Measurements from ENCODE around the gene KCTD1.

Gene KCTD1

DNA sequence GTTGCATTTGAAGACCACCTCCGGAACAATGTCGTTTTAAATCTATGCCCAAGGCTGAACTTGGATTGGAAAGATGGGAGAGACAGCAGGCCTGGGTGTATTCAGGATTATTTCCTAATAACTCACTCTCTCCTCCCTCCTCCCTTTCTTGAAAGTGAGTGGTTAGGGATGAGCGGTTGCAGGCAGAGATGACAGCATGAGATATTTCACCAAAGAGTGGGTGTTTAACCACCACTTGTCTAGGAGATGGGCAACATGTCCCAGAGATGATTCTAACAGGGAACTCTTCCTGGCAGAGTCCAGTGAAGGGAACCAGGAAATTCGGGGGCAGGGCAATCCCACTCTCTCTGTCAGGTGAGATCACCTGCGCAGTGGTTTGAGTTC lies 123.2 kb downstream of the KCTD1 start:
- peak; percentile 89 for DNase-seq (ENCODE audit: low read depth)

DNA sequence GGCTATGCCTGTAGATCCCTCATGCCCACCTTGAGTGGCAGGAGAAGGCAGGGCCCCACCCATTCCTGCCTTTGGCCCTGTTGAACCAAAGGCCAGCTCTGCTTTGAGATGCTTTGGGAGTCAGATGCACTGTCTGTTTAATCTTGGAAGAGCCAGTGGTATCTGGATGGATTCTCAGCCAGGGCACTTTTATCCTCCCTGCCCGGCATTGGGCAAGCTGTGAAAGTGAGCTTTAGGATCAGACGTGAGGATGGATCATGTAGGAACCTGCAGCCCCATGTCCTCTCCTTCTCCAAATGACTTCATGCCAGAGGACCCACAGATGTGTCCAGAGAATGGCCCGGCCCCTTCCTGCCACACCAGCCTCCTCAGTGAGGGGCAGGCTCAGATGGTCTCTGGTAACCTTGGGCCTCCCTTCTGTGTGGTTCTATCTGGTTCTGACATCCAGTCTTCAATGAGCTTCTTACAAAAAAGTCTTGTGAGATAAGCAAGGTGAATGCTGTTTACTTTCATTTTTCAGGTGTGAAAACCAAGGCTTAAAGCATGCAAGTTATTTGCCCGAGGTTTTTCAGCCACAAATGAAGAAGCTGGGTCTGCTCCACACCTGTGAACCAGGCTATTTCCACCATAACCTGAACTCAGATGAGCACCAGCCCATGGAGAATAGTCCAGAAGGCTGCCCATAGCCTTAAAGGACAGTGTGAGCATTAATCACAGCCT lies 123.8 kb downstream of the KCTD1 start:
- DNase-seq (ENCODE audit: low read depth), result no peak

GRCh38 chr18:26422472-26423162 lies 125.7 kb downstream of the KCTD1 start:
- DNase-seq (ENCODE audit: low read depth), result no peak

DNA sequence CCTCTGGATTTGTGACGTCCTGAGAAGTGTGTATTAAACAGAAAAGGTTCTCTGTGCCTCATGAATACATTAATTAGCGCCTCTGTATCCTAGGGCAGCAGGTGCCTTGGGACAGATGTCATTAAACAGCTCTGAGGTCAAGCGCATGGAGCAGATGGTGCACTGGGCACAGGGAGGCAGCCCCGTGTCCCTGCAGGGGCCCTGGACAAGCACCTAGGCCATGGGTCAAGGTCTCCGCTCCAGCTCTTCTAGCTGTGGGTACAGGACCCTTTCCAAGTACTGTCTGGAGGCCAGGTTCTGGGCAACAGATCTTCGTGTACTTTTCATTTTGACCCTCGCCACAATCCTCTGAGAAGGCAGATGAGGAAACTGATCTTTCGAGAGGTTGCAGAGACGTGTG lies 126.4 kb downstream of the KCTD1 start:
- DNase-seq (ENCODE audit: low read depth), result no peak

- no peak for DNase-seq (ENCODE audit: low read depth)
Observed at GRCh38 chr18:26421503-26421902, 126.8 kb downstream of the KCTD1 start.

- no peak for DNase-seq (ENCODE audit: low read depth)
Observed at GRCh38 chr18:26419746-26420145, 128.6 kb downstream of the KCTD1 start.

GRCh38 chr18:26418225-26418624 lies 130.1 kb downstream of the KCTD1 start:
- DNase-seq (ENCODE audit: low read depth), result no peak

DNA sequence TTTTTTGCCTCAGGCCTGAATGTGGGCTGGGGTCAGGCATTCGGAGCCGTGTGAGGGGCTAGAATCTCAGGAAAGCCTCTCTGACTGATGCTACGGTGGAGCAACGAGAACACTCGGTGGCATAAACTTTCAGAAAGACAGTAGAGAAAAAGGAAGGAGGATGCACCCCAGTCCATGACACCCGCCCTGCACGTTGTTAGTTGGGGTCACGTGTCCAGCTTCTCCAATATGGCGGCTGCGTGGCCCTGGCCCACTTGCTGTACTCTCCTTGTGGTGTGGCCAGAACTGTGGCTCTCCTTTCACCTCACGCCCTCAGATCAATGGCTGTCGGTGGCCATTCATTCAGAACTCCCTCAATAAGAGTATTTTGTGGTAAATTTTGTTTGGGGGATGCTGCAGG lies 131.2 kb downstream of the KCTD1 start:
- DNase-seq (ENCODE audit: low read depth), result no peak

DNA sequence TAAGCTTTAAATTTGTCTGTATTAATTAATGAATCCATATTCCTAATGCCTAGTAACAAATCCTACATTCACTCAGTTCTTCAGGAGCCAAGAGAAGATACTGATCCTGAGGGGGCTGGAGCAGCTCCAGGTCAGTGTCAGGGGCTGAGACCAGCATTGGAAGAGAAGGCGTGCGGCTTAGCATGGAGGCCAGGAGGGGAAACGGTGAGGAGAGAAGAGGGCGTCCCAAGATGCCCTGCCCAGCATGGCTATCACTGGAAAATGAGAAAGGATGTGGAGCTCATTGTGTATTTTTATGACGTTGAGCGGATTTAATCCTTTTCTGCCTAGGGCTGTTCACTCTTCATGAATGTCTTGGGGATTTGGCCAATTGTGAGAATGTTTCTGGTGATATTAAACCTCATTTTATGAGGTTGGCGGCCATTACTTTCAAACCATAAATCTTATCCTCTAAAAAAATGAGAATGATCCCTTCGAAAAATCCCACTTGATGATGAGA lies 131.7 kb downstream of the KCTD1 start:
- DNase-seq (ENCODE audit: low read depth), result no peak

DNA sequence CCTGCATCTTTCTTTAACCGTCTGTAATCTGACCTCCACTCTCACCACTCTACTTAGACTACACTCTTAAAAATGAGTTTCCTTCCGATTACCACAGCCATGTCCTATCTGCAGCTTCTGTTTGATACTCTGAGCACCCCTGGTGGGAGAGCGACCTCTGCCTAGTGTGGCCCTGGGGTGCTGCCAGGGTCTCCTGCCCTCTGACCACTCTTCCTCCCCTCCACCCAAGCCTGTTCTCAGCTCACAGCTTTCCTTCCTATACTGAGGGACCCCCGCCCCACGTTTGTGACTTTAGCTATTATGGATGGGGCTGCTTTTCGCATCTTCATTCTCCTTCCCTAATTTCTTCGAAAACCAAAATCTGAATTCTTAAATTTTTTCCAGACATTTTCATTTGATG lies 132.7 kb downstream of the KCTD1 start:
- no peak for DNase-seq (ENCODE audit: low read depth)

DNA sequence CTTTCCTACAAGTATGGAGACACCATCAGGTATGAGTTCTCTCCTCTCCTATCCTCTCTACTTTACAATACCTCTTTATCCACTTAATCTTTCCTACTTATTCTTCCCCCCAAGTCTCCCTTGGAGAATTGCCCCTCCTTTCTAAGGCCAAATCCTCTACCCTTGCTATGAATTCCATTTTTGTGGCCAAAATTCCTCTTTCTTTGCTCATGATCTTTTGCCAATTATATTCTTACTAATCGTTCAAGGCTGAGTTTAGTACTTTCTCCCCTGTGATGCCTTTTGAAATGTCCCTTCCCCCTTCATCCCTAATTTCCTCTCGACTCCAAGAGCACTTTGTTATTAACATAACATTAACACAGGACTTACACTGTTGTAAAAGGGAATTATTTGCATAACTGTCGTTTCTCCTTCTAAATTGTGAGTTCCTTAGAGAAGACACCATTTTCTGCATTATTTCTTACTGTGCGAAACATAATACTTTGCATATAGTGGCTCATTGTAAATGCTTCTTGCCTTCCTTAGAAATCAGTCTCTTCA lies 133.4 kb downstream of the KCTD1 start:
- no peak for DNase-seq (ENCODE audit: low read depth)

- DNase-seq (ENCODE audit: low read depth), result no peak
Observed at GRCh38 chr18:26409091-26409490, 139.3 kb downstream of the KCTD1 start.

- DNase-seq (ENCODE audit: low read depth), result no peak
Observed at GRCh38 chr18:26407736-26408601, 140.4 kb downstream of the KCTD1 start.

DNA sequence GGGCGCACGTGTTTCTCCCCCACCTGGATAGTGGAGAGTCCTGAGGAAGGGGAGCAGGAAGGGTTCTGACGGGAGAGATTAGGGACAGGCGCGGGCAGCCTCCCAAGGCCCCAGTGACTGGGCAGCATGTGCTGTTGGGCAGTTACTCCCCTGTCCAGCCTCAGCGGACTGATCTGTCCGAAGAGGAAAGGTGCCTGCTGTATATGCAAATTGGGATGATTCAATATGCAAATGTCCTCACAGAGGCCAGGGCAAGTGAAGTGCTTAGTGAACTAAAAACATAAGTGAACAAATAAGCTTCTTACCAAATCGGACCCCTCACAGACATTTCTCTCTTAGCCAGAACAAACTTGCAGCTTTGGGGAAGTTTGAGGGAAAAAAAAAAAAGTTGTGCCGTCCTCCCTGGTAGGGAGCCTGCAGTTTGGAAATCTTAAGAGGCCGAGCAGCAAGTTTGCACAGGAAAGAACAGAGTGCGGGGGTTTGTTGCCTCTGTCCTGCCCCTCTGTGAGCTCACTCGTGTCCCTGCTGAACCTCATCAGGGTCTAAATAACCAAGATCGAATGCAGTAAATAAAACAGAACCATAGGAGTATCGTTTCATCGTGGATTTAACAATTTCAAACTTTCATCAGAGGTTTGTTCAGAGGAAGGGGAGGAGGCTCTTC lies 141.4 kb downstream of the KCTD1 start:
- DNase-seq (ENCODE audit: low read depth), result no peak

DNA sequence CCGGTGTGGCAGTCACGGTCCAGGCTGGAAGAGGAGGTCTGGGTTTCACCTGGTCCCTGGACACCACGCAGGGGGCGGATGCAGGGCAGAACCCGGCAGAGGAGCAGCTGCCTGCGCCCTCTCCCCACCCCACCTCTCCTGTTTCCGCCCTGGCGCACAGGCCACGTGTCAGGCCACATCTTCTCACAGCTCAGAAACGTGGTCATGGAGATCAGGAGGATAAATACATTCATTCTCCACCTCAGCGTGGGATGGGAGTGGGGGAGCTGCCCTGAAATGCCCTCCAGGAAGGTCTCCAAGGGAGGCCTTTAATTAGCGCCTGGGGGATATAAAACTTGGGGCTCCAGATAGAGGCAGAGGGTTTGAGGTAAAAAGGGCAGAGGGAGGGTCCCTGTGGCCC lies 142.0 kb downstream of the KCTD1 start:
- DNase-seq (ENCODE audit: low read depth), result no peak

DNA sequence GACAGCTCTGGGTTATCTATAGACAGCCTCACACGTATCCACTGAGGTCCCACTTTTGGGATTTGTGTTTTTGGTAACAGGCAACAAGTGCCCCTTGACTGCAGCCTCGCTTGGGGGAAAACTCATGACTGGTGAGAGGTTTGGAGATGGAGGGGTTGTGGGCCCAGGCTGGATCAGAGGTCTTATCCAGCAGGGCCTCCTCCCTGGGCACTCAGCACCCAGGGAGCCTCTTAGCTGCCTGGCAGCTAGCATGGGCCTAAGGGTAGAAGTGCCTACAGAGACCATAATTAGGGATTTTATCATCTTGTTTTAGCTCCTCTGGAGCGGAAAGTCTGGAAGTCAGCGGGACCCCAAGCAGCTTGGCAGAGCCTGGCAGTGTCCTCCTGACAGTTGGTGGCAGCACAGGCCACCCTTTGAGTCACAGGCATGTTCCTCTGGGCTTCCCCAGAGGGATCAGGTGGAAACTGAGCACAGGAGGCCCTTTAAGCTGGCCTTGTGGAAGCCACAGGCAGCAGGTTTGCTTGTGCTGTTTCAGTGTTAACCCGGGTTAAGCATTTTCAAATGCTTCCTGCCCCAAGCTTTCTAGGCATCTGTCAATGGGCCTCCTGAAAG lies 143.1 kb downstream of the KCTD1 start:
- DNase-seq (ENCODE audit: low read depth), result peak; percentile 47

Data from amniotic epithelial cell (primary cell).